Mucosa of descending colon (tissue), 3 donors: ENCODE results near the gene OVCH2. TPM values are rescaled to one million over a fixed set of nuclear protein-coding genes. Genes with fewer than 3 reads are reported as not detected.

Experiments
- ATAC-seq: fragments of 200-7000 bp; cut with Tn5 transposase; one replicate; pipeline ENCODE4 v1.9.1; 2020; ENCODE audit warnings: mild to moderate bottlenecking, moderate library complexity
- DNase-seq, 3 donors: peaks; one replicate each; pipeline ENCODE4 v3.0.0-alpha.2; 2020
- H3K36me3 ChIP-seq: fragments of 200-600 bp; one replicate; pipeline ENCODE4 v1.8.0; 2021; ENCODE audit warnings: low read depth, mild to moderate bottlenecking
- H3K4me1 ChIP-seq: fragments of 200-600 bp; one replicate; pipeline ENCODE4 v1.8.0; 2021; ENCODE audit warnings: low read depth, mild to moderate bottlenecking
- H3K4me3 ChIP-seq: fragments of 200-600 bp; one replicate; pipeline ENCODE4 v1.8.0; 2021; ENCODE audit warnings: mild to moderate bottlenecking
- H3K9me3 ChIP-seq: fragments of 200-600 bp; one replicate; pipeline ENCODE4 v1.8.0; 2021; ENCODE audit warnings: mild to moderate bottlenecking
- intact Hi-C, 2 donors: fragments of 100-400 bp; cut with DNase I in 1 of 2; cut with micrococcal nuclease in 1 of 2; formaldehyde crosslinking; loops; one replicate each; pipeline versions ENCODE4 v1.11.0 to v1.11.1; 2022; cut with DNase I, micrococcal nuclease
- total RNA-seq, 3 donors: library from RNA; stranded (reverse); fragmentation: NEBNext Ultra II Directional in 2 of 3; extraction: Animal tissue kit (Norgen Biotek cat#: 25700) in 2 of 3; gene quantifications; one replicate each; pipeline versions ENCODE4 v1.2.1 to v1.2.4, GENCODE V29; 2021 to 2023
- TF ChIP-seq, protein P1 (sequence below): fragments of 200-600 bp; IDR thresholded peaks from one replicate; pipeline ENCODE4 v1.8.0; 2022; ENCODE audit warnings: antibody characterized with exemption, mild to moderate bottlenecking
- donor health status: DM: no; HTN: no; CAD: no; lungs with moderate emphysema.
- donor health status: DM: no; HTN: no; CAD: no.
- donor health status: DM: no; HTN: yes; CAD: no.

The OVCH2 gene
- total RNA-seq, 3 donors from 2014 or later: not detected

DNA sequence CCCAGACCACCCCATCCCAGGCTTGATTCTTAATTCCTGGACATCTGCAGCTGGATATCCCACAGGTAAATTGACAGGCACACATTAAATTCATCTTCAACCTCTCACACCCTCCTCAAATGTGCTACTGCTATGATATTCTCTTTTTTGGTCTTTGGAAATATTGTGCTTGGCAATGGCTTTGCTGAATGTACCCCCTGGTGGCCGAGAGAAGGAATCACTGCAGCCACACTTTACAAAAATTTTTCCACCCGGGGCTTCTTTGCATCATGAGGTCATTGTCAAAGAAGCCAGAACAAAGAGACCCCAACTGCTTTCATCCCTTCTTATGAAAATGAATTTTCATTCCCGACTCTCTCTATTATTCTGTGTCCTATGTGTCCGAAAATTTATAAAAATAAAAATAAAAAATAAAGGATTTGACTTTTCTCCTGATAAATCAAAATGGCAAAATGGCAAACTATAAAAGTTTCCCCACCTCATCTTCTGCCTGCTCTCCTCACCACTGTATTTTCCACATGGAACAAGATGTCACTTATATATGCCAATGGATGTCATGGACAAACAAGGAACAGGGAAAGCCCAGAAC is 17.9 kb downstream of the OVCH2 start:
- Histone ChIP-seq H3K4me1 (no peaks in the 10 kb centered on the region), H3K4me3 (no peak overlapping the region), H3K9me3 (no peaks in the 10 kb centered on the region), H3K36me3 (no peaks in the 10 kb centered on the region)
- intact Hi-C loops: no loop called here
- peak; percentile 50 for ATAC-seq
- TF ChIP-seq, protein P1, sequence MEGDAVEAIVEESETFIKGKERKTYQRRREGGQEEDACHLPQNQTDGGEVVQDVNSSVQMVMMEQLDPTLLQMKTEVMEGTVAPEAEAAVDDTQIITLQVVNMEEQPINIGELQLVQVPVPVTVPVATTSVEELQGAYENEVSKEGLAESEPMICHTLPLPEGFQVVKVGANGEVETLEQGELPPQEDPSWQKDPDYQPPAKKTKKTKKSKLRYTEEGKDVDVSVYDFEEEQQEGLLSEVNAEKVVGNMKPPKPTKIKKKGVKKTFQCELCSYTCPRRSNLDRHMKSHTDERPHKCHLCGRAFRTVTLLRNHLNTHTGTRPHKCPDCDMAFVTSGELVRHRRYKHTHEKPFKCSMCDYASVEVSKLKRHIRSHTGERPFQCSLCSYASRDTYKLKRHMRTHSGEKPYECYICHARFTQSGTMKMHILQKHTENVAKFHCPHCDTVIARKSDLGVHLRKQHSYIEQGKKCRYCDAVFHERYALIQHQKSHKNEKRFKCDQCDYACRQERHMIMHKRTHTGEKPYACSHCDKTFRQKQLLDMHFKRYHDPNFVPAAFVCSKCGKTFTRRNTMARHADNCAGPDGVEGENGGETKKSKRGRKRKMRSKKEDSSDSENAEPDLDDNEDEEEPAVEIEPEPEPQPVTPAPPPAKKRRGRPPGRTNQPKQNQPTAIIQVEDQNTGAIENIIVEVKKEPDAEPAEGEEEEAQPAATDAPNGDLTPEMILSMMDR: peak; percentile 75
- DNase-seq: peak in 1 of 3 donors; percentile 15

DNA sequence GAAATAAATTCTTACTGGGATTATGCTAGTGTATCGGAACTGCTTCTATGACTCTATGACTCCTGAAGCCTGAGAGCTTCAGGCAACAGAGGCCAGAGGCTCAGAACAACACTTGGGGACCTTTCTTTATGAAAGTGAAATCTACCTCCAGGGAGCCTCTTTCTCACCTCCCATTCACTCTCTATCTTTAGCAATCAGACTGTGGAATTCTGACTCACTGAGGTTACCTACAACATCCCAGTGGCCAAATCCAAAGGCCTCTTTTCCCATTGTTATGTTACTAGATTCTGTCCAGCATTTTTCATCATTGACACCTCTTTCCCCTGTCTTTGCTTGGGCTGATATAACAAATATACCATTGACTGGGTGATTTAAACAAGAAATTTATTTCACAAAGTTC is 18.9 kb downstream of the OVCH2 start:
- H3K4me3 ChIP-seq: no peak overlapping the region
- TF ChIP-seq, protein P1: no peak

DNA sequence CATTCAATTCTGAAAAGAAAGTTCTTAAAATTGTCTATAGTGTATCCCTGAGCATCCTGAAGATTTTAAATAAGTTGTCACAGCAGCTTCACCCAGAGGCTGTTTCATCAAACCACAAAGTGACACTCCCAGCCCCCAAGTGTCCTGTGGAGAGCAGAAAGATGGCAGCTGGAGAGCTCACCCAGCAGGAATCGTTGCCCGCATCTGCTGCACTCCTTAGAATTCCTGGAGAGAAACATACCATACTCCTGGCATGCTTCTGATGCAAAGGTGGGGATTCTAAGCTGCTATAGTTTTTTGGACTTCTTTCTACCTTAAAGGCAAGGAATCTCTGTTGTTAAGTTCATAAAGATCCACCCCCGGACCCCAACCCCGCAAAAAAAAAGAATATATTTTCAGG is 19.5 kb downstream of the OVCH2 start:
- H3K4me3 ChIP-seq: no peak overlapping the region
- no peak for DNase-seq

More for the DNA sequence above, 18.9 kb downstream of the OVCH2 start:
- intact Hi-C loops: no loop called here
- H3K36me3 ChIP-seq: no peaks in the 10 kb centered on the region
- H3K4me1 ChIP-seq: no peaks in the 10 kb centered on the region
- ATAC-seq: no peak
- H3K9me3 ChIP-seq: no peaks in the 10 kb centered on the region
- DNase-seq: no peak

DNA sequence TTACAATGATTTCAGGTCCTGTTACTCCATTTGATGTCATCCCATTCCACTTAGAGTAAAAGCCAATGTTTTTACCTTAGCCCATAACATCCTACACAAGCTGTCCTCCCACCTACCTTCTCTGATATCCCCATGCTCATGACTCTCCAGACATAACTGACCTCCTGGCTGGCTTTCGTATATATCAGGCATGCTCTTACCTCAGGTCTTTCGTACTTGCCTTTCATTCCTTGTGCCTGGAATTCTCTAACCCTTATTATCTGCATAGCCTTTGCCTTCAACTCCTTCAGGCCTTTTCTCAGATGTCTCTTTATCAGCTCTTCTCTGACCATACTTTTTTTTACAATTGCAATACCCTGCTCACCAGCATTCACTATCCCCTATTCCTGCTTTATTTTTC is 22.7 kb downstream of the OVCH2 start:
- no peaks in the 10 kb centered on the region for H3K4me1 ChIP-seq
- H3K4me3 ChIP-seq: no peak overlapping the region
- intact Hi-C loops: no loop called here
- no peak for DNase-seq
- no peaks in the 10 kb centered on the region for H3K36me3 ChIP-seq
- no peaks in the 10 kb centered on the region for H3K9me3 ChIP-seq
- ATAC-seq: no peak
- TF ChIP-seq, protein P1: no peak

More for the DNA sequence above, 19.5 kb downstream of the OVCH2 start:
- Histone ChIP-seq H3K36me3 (no peaks in the 10 kb centered on the region), H3K9me3 (no peaks in the 10 kb centered on the region), H3K4me1 (no peaks in the 10 kb centered on the region)
- TF ChIP-seq, protein P1: no peak
- no peak for ATAC-seq
- intact Hi-C loops: no loop called here

DNA sequence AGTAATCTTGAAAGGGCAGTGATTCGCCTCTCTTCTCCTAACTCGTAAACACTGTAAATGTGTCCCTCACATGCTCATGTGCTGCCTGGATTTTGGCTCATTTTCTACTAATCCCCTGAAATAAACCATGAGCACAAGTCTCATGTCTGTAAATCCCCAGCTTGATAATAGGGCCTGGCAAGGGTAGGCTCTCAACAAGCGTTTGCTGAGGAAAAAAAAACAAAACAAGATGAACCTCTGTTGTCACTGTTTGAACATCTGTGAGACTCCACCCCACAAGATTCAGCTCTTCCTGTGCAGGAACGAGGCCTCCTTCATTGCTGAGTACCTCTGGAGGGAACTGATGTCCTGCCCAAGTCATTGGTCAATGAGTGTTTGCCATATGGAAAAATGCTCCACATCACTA is 28.5 kb downstream of the OVCH2 start:
- intact Hi-C loops: no loop called here
- peaks cover 2% of the 10 kb centered on the region for H3K4me1 ChIP-seq
- H3K4me3 ChIP-seq: no peak overlapping the region
- TF ChIP-seq, protein P1: no peak
- H3K36me3 ChIP-seq: no peaks in the 10 kb centered on the region
- H3K9me3 ChIP-seq: no peaks in the 10 kb centered on the region
- ATAC-seq: no peak
- no peak for DNase-seq

DNA sequence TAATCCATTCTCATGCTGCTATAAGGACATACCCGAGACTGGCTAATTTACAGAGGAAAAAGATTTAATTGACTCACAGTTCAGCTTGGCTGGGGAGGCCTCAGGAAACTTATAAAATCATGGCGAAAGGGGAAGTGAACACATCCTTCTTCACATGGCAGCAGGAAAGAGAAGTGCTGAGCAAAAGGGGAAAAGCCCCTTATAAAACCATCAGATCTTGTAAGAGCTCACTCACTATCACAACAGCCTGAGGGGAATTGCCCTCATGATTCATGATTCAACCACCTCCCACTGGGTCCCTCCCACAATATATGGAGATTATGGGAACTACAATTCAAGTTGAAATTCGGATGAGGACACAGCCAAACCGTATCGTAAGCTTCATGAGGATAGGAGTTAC is 29.2 kb downstream of the OVCH2 start:
- no peak for ATAC-seq
- no peak for DNase-seq
- TF ChIP-seq, protein P1: no peak
- intact Hi-C loops: no loop called here
- Histone ChIP-seq H3K36me3 (no peaks in the 10 kb centered on the region), H3K4me1 (peaks cover 5% of the 10 kb centered on the region), H3K4me3 (no peak overlapping the region), H3K9me3 (no peaks in the 10 kb centered on the region)
